Measurements from ENCODE around the gene FRMPD4. TPM values are rescaled to one million over a fixed set of nuclear protein-coding genes. Genes with fewer than 3 reads are reported as not detected.

FRMPD4 gene
- total and polyA plus RNA-seq, 12 donors, result under 0.01 to 0.06 (median 0.02) TPM; not detected in 7

- Histone ChIP-seq H3K4me3 (no peak overlapping the region), H3K27ac (no peak overlapping the region), H3K4me1 (replicated peaks in 1 of 2) (no peaks in the 10 kb centered on the region), H3K36me3 (replicated peaks in 1 of 2) (no peaks in the 10 kb centered on the region), H3K27me3 (peaks cover 6% of the 10 kb centered on the region), H3K9me3 (replicated peaks in 1 of 3) (no peaks in the 10 kb centered on the region)
- DNase-seq, result no peak
- intact Hi-C loops (cut with DNase I), result no loop called here
- WGBS, 4 donors, result 45 to 76% (median 73%) methylated on average over 2 to 3 of the region's 3 CpGs
- no peak for TF ChIP-seq POLR2A (IDR thresholded peaks at IDR 0.05)
- TF ChIP-seq, protein P1, sequence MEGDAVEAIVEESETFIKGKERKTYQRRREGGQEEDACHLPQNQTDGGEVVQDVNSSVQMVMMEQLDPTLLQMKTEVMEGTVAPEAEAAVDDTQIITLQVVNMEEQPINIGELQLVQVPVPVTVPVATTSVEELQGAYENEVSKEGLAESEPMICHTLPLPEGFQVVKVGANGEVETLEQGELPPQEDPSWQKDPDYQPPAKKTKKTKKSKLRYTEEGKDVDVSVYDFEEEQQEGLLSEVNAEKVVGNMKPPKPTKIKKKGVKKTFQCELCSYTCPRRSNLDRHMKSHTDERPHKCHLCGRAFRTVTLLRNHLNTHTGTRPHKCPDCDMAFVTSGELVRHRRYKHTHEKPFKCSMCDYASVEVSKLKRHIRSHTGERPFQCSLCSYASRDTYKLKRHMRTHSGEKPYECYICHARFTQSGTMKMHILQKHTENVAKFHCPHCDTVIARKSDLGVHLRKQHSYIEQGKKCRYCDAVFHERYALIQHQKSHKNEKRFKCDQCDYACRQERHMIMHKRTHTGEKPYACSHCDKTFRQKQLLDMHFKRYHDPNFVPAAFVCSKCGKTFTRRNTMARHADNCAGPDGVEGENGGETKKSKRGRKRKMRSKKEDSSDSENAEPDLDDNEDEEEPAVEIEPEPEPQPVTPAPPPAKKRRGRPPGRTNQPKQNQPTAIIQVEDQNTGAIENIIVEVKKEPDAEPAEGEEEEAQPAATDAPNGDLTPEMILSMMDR (IDR thresholded peaks at IDR 0.05), result no peak
Observed at GRCh38 chrX:12548341-12548740, 410.1 kb downstream of the FRMPD4 start.

- TF ChIP-seq, protein P1 (IDR thresholded peaks at IDR 0.05), result no peak
- no peak for TF ChIP-seq POLR2A (IDR thresholded peaks at IDR 0.05)
- H3K9me3 ChIP-seq (replicated peaks in 1 of 3), result no peaks in the 10 kb centered on the region
- no peak overlapping the region for H3K4me3 ChIP-seq
- WGBS, 4 donors, result 0 to 33% (median 7%) methylated on average over 1 of the region's 1 CpG
- no peaks in the 10 kb centered on the region for H3K36me3 ChIP-seq (replicated peaks in 1 of 2)
- H3K27ac ChIP-seq, result no peak overlapping the region
- DNase-seq, result peak in 1 of 7 donors; percentile 15
- intact Hi-C loops (cut with DNase I), result no loop called here
- peaks cover 6% of the 10 kb centered on the region for H3K27me3 ChIP-seq
- no peaks in the 10 kb centered on the region for H3K4me1 ChIP-seq (replicated peaks in 1 of 2)
Observed at GRCh38 chrX:12548746-12549145, 410.5 kb downstream of the FRMPD4 start.

GRCh38 chrX:12554206-12554605 is 415.9 kb downstream of the FRMPD4 start:
- no peak for DNase-seq
- no peak overlapping the region for H3K4me3 ChIP-seq
- H3K27me3 ChIP-seq, result peaks cover 6% of the 10 kb centered on the region
- H3K4me1 ChIP-seq (replicated peaks in 1 of 2), result no peaks in the 10 kb centered on the region
- H3K9me3 ChIP-seq (replicated peaks in 1 of 3), result no peaks in the 10 kb centered on the region
- H3K36me3 ChIP-seq (replicated peaks in 1 of 2), result no peaks in the 10 kb centered on the region
- intact Hi-C loops (cut with DNase I), result no loop called here
- TF ChIP-seq, protein P1 (IDR thresholded peaks at IDR 0.05), result no peak
- no peak for TF ChIP-seq POLR2A (IDR thresholded peaks at IDR 0.05)
- no peak overlapping the region for H3K27ac ChIP-seq

- TF ChIP-seq, protein P1 (IDR thresholded peaks at IDR 0.05), result no peak
- TF ChIP-seq POLR2A (IDR thresholded peaks at IDR 0.05), result no peak
- no peaks in the 10 kb centered on the region for H3K36me3 ChIP-seq (replicated peaks in 1 of 2)
- no peak overlapping the region for H3K4me3 ChIP-seq
- H3K27ac ChIP-seq, result no peak overlapping the region
- no peaks in the 10 kb centered on the region for H3K27me3 ChIP-seq
- H3K9me3 ChIP-seq (replicated peaks in 1 of 3), result no peaks in the 10 kb centered on the region
- intact Hi-C loops (cut with DNase I), result no loop called here
- H3K4me1 ChIP-seq (replicated peaks in 1 of 2), result no peaks in the 10 kb centered on the region
- 64 to 81% (median 73%) methylated on average over 1 of the region's 1 CpG for WGBS, 4 donors
- DNase-seq, result no peak
Observed at GRCh38 chrX:12563121-12563520, 424.8 kb downstream of the FRMPD4 start.

Measured in adrenal gland (tissue), 12 donors.